ENCODE measurements around the gene LCN10. TPM values are rescaled to one million over a fixed set of nuclear protein-coding genes. Genes with fewer than 3 reads are reported as not detected.

LCN10 gene
- total and polyA plus RNA-seq, 9 donors, result 2.5 to 15.5 (median 10.5) TPM

DNA sequence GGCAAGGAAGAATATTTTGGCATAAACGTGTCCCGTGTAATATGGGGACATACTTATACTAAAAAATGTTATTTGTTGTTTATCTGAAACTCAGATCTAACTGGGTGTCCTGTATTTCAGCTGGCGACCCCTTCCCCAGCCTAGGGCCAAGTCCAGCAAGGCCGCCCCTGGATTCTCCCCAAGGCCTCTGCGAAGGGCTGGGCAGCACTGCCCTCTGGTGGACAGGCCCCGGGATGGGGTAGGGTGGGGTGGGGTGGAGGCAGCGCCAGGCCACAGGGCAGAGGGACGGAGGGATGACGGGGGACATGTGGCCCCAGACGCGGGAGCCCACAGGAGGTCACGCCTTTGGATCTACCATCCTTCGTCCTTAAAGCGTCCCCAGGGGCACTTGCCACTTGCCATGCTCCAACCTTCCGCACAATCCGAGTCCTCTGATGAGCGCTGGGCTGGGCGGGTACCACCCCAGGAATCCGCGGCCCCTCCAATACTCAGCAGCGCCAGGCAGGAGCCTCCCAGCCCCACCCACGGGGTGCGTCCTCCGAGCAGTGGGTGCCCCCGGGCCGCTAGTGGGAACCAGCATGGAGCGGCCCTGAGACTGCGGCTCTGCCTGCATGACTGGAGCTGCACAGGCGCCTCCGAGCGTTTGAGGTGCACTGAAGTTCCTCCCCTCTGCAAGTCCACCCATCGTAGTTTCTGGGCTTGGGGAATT, 48.4 kb downstream of the LCN10 start:
- Histone ChIP-seq H3K27ac (ENCODE audit: low read length) (no peak overlapping the region), H3K4me3 (ENCODE audit: low read length) (no peak overlapping the region), H3K9me3 (replicated peaks; ENCODE audit: control insufficient read depth, low read depth, low read length) (no peaks in the 10 kb centered on the region), H3K4me1 (ENCODE audit: control insufficient read depth, insufficient read depth, low read length) (peaks cover 65% of the 10 kb centered on the region), H3K36me3 (ENCODE audit: control insufficient read depth, insufficient read depth, low read length) (no peaks in the 10 kb centered on the region), H3K27me3 (ENCODE audit: control insufficient read depth, insufficient read depth, low read length) (peaks cover 6% of the 10 kb centered on the region)
- WGBS (ENCODE audit: insufficient coverage), result 27% methylated on average over 22 of the region's 32 CpGs
- DNase-seq, result no peak

DNA sequence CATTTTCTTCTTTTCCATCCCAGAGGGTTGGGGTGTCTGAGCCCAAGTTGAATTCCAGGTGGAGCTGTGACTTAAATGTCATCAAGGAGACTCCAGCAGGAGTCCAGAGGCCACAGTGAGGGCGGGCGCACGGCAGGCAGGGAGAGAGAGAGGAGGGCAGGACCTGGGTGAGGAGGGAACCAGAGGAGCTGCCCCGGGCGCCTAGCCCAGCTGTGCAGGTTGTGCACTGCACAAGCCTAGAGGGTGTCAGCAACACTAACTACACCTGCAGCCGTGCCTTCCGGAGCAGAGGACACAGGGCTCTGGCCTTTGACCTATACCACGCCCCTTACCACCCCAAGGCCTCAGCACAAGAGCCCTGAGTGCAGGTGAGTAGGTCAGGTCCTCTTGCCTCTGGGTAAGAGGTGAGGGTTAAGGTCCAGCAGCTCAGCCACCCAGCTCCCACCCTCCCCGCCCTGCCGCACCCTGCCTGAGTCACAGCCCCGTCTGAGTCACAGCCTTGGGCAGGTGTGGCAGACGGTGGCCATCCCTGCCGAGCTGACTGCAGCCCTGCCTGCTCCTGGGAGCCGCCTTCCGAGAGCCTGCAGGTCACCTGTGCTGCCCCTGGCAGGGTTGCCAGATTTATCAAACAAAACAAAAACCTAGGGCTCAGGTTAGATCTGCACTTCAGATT, 49.1 kb downstream of the LCN10 start:
- no peak overlapping the region for H3K27ac ChIP-seq (ENCODE audit: low read length)

DNA sequence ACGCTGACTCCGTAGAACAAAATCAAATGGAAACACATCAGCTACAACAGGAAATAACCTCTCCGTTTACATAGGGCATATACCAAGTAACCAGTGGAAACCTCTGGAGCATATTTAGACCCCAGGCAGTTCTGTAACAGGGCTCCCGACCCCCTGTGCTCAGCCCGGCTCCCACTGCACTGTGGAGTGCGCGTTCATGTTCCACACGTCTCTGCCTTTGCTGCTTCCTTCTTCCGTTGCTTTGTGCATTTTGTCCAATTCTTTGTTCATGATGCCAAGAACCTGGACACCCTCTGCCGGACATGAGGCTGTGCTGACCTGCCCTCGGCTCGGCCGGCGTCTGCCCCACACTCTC, 49.6 kb downstream of the LCN10 start:
- no peaks in the 10 kb centered on the region for H3K36me3 ChIP-seq (ENCODE audit: control insufficient read depth, insufficient read depth, low read length)
- peaks cover 4% of the 10 kb centered on the region for H3K27me3 ChIP-seq (ENCODE audit: control insufficient read depth, insufficient read depth, low read length)
- no peaks in the 10 kb centered on the region for H3K9me3 ChIP-seq (replicated peaks; ENCODE audit: control insufficient read depth, low read depth, low read length)
- WGBS (ENCODE audit: insufficient coverage), result 41% methylated on average over 8 of the region's 14 CpGs
- H3K4me3 ChIP-seq (ENCODE audit: low read length), result no peak overlapping the region
- H3K4me1 ChIP-seq (ENCODE audit: control insufficient read depth, insufficient read depth, low read length), result peaks cover 73% of the 10 kb centered on the region
- H3K27ac ChIP-seq (ENCODE audit: low read length), result no peak overlapping the region
- DNase-seq, result no peak

More for the DNA sequence above, 49.1 kb downstream of the LCN10 start:
- DNase-seq, result no peak
- Histone ChIP-seq H3K27me3 (ENCODE audit: control insufficient read depth, insufficient read depth, low read length) (peaks cover 4% of the 10 kb centered on the region), H3K36me3 (ENCODE audit: control insufficient read depth, insufficient read depth, low read length) (no peaks in the 10 kb centered on the region), H3K4me3 (ENCODE audit: low read length) (no peak overlapping the region), H3K4me1 (ENCODE audit: control insufficient read depth, insufficient read depth, low read length) (peaks cover 69% of the 10 kb centered on the region), H3K9me3 (replicated peaks; ENCODE audit: control insufficient read depth, low read depth, low read length) (no peaks in the 10 kb centered on the region)
- 70% methylated on average over 8 of the region's 15 CpGs for WGBS (ENCODE audit: insufficient coverage)

- peaks cover 75% of the 10 kb centered on the region for H3K4me1 ChIP-seq (ENCODE audit: control insufficient read depth, insufficient read depth, low read length)
- H3K4me3 ChIP-seq (ENCODE audit: low read length), result no peak overlapping the region
- H3K36me3 ChIP-seq (ENCODE audit: control insufficient read depth, insufficient read depth, low read length), result no peaks in the 10 kb centered on the region
- no peak overlapping the region for H3K27ac ChIP-seq (ENCODE audit: low read length)
- DNase-seq, result no peak
- WGBS (ENCODE audit: insufficient coverage), result 80% methylated on average over 31 of the region's 46 CpGs
- H3K27me3 ChIP-seq (ENCODE audit: control insufficient read depth, insufficient read depth, low read length), result peaks cover 2% of the 10 kb centered on the region
- no peaks in the 10 kb centered on the region for H3K9me3 ChIP-seq (replicated peaks; ENCODE audit: control insufficient read depth, low read depth, low read length)
These were observed 50.3 kb downstream of the LCN10 start for GRCh38 chr9:136692185-136693134.

DNA sequence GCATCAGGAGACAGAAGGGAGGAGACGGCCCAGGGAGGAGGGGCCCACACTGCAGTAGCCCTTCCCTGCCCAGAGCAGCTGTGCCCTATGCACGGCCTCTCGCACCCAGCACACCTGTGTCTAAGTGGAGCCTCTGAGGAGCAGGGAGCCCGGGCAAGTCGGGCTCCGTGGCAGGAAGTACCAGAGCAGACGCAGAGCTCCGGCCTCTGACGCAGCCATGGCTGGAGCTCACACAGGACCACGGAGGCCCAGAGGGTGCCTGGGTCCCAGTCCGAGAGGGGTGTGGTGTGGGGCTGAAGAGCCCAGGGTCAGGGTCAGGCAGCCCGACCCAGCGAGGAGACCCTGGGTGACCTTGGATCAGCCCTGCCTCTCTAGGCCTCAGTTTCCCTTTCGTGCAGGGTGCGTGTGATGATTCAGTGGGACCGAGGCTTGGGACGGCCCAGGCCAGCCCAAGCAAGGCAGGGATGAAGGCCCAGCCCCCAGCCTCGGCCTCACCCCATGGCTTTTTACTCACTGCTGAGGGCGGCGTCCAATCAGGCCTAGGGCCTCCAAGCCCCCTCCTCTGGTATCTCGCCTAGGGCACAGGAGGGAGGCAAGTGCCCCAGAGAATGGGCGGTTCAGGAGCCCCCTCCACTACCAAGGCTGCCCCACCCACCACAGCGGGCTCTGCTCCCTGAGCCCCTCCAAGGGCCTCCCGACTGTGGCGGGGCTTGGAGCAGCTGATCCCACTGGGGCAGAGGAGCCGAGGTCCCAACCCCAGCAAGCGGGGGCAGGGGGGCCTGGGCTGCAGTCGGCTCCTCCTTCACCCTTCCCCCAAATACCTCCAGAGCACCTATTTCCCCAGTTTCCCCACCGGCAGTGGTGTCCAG, 51.2 kb downstream of the LCN10 start:
- Histone ChIP-seq H3K27me3 (ENCODE audit: control insufficient read depth, insufficient read depth, low read length) (peaks cover 2% of the 10 kb centered on the region), H3K4me1 (ENCODE audit: control insufficient read depth, insufficient read depth, low read length) (peaks cover 71% of the 10 kb centered on the region), H3K36me3 (ENCODE audit: control insufficient read depth, insufficient read depth, low read length) (no peaks in the 10 kb centered on the region), H3K27ac (ENCODE audit: low read length) (no peak overlapping the region), H3K4me3 (ENCODE audit: low read length) (no peak overlapping the region), H3K9me3 (replicated peaks; ENCODE audit: control insufficient read depth, low read depth, low read length) (no peaks in the 10 kb centered on the region)
- no peak for DNase-seq
- 77% methylated on average over 26 of the region's 29 CpGs for WGBS (ENCODE audit: insufficient coverage)

- 44% methylated on average over 7 of the region's 15 CpGs for WGBS (ENCODE audit: insufficient coverage)
- Histone ChIP-seq H3K27me3 (ENCODE audit: control insufficient read depth, insufficient read depth, low read length) (peaks cover 2% of the 10 kb centered on the region), H3K9me3 (replicated peaks; ENCODE audit: control insufficient read depth, low read depth, low read length) (no peaks in the 10 kb centered on the region), H3K4me1 (ENCODE audit: control insufficient read depth, insufficient read depth, low read length) (peaks cover 71% of the 10 kb centered on the region), H3K4me3 (ENCODE audit: low read length) (no peak overlapping the region), H3K36me3 (ENCODE audit: control insufficient read depth, insufficient read depth, low read length) (no peaks in the 10 kb centered on the region), H3K27ac (ENCODE audit: low read length) (peak overlapping the region; percentile 25)
- no peak for DNase-seq
These were observed 51.9 kb downstream of the LCN10 start for GRCh38 chr9:136690806-136691261.

GRCh38 chr9:136690104-136690805, 52.5 kb downstream of the LCN10 start:
- no peaks in the 10 kb centered on the region for H3K36me3 ChIP-seq (ENCODE audit: control insufficient read depth, insufficient read depth, low read length)
- peaks cover 71% of the 10 kb centered on the region for H3K4me1 ChIP-seq (ENCODE audit: control insufficient read depth, insufficient read depth, low read length)
- H3K4me3 ChIP-seq (ENCODE audit: low read length), result no peak overlapping the region
- WGBS (ENCODE audit: insufficient coverage), result 71% methylated on average over 23 of the region's 25 CpGs
- H3K27ac ChIP-seq (ENCODE audit: low read length), result peak overlapping the region; percentile 25
- peak; percentile 71 for DNase-seq
- no peaks in the 10 kb centered on the region for H3K9me3 ChIP-seq (replicated peaks; ENCODE audit: control insufficient read depth, low read depth, low read length)
- peaks cover 2% of the 10 kb centered on the region for H3K27me3 ChIP-seq (ENCODE audit: control insufficient read depth, insufficient read depth, low read length)

DNA sequence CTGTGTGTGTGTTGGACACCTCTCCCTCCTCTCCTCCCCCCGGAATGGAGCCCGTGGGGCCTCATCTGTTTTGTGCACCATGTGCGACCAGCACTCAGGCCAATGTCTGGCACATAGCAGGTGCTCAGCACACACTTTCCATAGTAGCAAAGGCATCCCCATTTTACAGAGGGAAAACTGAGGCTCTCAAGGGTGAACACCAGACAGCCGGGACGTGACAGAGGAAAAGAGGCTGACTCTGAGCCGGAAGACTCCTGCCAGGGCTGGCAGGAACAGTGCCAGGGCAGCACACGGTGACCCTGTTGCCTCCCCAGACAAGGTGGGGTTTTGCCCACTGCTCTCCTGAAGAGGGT, 53.7 kb downstream of the LCN10 start:
- 55% methylated on average over 4 of the region's 7 CpGs for WGBS (ENCODE audit: insufficient coverage)
- Histone ChIP-seq H3K27ac (ENCODE audit: low read length) (no peak overlapping the region), H3K4me1 (ENCODE audit: control insufficient read depth, insufficient read depth, low read length) (peaks cover 63% of the 10 kb centered on the region), H3K9me3 (replicated peaks; ENCODE audit: control insufficient read depth, low read depth, low read length) (no peaks in the 10 kb centered on the region), H3K27me3 (ENCODE audit: control insufficient read depth, insufficient read depth, low read length) (peaks cover 2% of the 10 kb centered on the region), H3K4me3 (ENCODE audit: low read length) (no peak overlapping the region), H3K36me3 (ENCODE audit: control insufficient read depth, insufficient read depth, low read length) (peaks cover 2% of the 10 kb centered on the region)
- DNase-seq, result no peak

Measured in muscle of leg (tissue), 11 donors.